ENCODE data around the gene ABLIM1. TPM values are rescaled to one million over a fixed set of nuclear protein-coding genes. Genes with fewer than 3 reads are reported as not detected.

The ABLIM1 gene
- total and polyA plus RNA-seq, 2 experiments from 2014 or later, result 21.9 to 45.1 TPM

DNA sequence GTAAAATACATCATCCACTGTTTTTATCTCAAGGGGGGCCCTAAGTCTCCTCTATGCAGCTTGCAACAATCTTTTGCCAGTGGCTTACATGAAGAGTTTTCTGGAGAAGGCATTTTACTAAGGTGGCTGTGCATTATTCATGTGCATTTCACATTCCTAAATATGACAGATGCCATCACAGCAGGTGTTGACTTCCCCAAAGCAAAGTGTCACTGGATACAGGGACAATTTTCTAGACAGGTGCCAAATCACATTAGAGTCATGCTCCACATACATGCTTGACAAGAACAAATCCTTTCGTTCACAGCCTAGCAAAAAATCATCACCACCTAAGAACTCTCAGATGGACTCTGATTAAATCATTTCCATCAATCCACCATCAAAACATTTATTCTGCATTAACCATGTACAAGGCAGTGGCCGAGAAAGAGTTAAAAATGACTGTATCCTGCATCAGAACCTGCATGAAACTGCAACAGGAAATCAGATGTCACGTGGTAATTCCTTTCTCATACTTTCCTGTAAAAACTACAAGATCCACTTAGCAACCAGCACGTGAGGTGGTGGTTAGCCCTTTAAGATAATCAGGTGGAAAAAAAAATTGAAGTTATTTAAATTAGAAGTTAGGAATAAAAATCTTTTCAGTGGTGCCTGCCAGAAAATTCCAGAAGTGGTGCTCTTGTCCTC, 165.6 kb downstream of the ABLIM1 start:
- Mint-ChIP-seq H3K4me1 (peaks cover 42% of the 10 kb centered on the region), H3K4me3 (no peak overlapping the region), H3K27ac (no peak overlapping the region; the same call in 1 of the 2 replicates), H3K36me3 (ENCODE audit: low read depth) (peaks cover 5% of the 10 kb centered on the region), H3K9me3 (no peaks in the 10 kb centered on the region), H3K27me3 (ENCODE audit: insufficient read depth, low read depth, poor library complexity) (peaks cover 5% of the 10 kb centered on the region)
- peaks cover 26% of the 10 kb centered on the region for H3K4me1 ChIP-seq (ENCODE audit: insufficient read depth)
- H3K9me2 ChIP-seq (ENCODE audit: insufficient read depth), result no peaks in the 10 kb centered on the region
- no peak for ATAC-seq
- no peaks in the 10 kb centered on the region for H3K36me3 ChIP-seq (ENCODE audit: insufficient read depth)
- no peaks in the 10 kb centered on the region for H4K20me1 ChIP-seq (replicated peaks; ENCODE audit: insufficient read depth)
- no peak overlapping the region for H2AFZ ChIP-seq
- no peak overlapping the region for H3K4me3 ChIP-seq
- H3F3A ChIP-seq (replicated peaks; ENCODE audit: low read depth), result no peaks in the 10 kb centered on the region
- peaks cover 19% of the 10 kb centered on the region; the same call in 1 of the 2 replicates for H3K79me2 ChIP-seq (replicated peaks; ENCODE audit: insufficient read depth)
- H3K4me2 ChIP-seq, result no peak overlapping the region
- H3K27ac ChIP-seq (ENCODE audit: low read depth), result no peak overlapping the region
- TF ChIP-seq JUNB (IDR thresholded peaks at IDR 0.05; ENCODE audit: unreplicated experiment) (no peak), STAT1 (IDR thresholded peaks at IDR 0.05; ENCODE audit: unreplicated experiment) (no peak), NANOG (IDR thresholded peaks at IDR 0.05; ENCODE audit: borderline replicate concordance) (no peak), CREB1 (CRISPR knock-in tag; IDR thresholded peaks at IDR 0.05; ENCODE audit: low read depth) (no peak), EZH2 (IDR thresholded peaks at IDR 0.05; ENCODE audit: low read depth, unreplicated experiment) (no peak), POLR2AphosphoS5 (IDR thresholded peaks at IDR 0.05; ENCODE audit: low read depth) (no peak), ZNF114 (CRISPR knock-in tag; IDR thresholded peaks at IDR 0.05) (no peak), EZH2phosphoT487 (IDR thresholded peaks at IDR 0.05; ENCODE audit: unreplicated experiment) (no peak), ZNF331 (CRISPR knock-in tag; IDR thresholded peaks at IDR 0.05; ENCODE audit: low read depth) (no peak)
- TF ChIP-seq, protein P1, sequence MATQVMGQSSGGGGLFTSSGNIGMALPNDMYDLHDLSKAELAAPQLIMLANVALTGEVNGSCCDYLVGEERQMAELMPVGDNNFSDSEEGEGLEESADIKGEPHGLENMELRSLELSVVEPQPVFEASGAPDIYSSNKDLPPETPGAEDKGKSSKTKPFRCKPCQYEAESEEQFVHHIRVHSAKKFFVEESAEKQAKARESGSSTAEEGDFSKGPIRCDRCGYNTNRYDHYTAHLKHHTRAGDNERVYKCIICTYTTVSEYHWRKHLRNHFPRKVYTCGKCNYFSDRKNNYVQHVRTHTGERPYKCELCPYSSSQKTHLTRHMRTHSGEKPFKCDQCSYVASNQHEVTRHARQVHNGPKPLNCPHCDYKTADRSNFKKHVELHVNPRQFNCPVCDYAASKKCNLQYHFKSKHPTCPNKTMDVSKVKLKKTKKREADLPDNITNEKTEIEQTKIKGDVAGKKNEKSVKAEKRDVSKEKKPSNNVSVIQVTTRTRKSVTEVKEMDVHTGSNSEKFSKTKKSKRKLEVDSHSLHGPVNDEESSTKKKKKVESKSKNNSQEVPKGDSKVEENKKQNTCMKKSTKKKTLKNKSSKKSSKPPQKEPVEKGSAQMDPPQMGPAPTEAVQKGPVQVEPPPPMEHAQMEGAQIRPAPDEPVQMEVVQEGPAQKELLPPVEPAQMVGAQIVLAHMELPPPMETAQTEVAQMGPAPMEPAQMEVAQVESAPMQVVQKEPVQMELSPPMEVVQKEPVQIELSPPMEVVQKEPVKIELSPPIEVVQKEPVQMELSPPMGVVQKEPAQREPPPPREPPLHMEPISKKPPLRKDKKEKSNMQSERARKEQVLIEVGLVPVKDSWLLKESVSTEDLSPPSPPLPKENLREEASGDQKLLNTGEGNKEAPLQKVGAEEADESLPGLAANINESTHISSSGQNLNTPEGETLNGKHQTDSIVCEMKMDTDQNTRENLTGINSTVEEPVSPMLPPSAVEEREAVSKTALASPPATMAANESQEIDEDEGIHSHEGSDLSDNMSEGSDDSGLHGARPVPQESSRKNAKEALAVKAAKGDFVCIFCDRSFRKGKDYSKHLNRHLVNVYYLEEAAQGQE (IDR thresholded peaks at IDR 0.05; ENCODE audit: unreplicated experiment), result no peak
- TF ChIP-seq, protein P2, sequence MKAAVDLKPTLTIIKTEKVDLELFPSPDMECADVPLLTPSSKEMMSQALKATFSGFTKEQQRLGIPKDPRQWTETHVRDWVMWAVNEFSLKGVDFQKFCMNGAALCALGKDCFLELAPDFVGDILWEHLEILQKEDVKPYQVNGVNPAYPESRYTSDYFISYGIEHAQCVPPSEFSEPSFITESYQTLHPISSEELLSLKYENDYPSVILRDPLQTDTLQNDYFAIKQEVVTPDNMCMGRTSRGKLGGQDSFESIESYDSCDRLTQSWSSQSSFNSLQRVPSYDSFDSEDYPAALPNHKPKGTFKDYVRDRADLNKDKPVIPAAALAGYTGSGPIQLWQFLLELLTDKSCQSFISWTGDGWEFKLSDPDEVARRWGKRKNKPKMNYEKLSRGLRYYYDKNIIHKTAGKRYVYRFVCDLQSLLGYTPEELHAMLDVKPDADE (IDR thresholded peaks at IDR 0.05), result no peak
- TF ChIP-seq, protein P3, sequence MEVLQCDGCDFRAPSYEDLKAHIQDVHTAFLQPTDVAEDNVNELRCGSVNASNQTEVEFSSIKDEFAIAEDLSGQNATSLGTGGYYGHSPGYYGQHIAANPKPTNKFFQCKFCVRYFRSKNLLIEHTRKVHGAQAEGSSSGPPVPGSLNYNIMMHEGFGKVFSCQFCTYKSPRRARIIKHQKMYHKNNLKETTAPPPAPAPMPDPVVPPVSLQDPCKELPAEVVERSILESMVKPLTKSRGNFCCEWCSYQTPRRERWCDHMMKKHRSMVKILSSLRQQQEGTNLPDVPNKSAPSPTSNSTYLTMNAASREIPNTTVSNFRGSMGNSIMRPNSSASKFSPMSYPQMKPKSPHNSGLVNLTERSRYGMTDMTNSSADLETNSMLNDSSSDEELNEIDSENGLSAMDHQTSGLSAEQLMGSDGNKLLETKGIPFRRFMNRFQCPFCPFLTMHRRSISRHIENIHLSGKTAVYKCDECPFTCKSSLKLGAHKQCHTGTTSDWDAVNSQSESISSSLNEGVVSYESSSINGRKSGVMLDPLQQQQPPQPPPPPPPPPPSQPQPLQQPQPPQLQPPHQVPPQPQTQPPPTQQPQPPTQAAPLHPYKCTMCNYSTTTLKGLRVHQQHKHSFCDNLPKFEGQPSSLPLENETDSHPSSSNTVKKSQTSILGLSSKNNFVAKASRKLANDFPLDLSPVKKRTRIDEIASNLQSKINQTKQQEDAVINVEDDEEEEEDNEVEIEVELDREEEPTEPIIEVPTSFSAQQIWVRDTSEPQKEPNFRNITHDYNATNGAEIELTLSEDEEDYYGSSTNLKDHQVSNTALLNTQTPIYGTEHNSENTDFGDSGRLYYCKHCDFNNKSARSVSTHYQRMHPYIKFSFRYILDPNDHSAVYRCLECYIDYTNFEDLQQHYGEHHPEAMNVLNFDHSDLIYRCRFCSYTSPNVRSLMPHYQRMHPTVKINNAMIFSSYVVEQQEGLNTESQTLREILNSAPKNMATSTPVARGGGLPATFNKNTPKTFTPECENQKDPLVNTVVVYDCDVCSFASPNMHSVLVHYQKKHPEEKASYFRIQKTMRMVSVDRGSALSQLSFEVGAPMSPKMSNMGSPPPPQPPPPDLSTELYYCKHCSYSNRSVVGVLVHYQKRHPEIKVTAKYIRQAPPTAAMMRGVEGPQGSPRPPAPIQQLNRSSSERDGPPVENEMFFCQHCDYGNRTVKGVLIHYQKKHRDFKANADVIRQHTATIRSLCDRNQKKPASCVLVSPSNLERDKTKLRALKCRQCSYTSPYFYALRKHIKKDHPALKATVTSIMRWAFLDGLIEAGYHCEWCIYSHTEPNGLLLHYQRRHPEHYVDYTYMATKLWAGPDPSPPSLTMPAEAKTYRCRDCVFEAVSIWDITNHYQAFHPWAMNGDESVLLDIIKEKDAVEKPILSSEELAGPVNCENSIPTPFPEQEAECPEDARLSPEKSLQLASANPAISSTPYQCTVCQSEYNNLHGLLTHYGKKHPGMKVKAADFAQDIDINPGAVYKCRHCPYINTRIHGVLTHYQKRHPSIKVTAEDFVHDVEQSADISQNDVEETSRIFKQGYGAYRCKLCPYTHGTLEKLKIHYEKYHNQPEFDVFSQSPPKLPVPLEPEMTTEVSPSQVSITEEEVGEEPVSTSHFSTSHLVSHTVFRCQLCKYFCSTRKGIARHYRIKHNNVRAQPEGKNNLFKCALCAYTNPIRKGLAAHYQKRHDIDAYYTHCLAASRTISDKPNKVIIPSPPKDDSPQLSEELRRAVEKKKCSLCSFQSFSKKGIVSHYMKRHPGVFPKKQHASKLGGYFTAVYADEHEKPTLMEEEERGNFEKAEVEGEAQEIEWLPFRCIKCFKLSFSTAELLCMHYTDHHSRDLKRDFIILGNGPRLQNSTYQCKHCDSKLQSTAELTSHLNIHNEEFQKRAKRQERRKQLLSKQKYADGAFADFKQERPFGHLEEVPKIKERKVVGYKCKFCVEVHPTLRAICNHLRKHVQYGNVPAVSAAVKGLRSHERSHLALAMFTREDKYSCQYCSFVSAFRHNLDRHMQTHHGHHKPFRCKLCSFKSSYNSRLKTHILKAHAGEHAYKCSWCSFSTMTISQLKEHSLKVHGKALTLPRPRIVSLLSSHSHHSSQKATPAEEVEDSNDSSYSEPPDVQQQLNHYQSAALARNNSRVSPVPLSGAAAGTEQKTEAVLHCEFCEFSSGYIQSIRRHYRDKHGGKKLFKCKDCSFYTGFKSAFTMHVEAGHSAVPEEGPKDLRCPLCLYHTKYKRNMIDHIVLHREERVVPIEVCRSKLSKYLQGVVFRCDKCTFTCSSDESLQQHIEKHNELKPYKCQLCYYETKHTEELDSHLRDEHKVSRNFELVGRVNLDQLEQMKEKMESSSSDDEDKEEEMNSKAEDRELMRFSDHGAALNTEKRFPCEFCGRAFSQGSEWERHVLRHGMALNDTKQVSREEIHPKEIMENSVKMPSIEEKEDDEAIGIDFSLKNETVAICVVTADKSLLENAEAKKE (CRISPR knock-in tag; IDR thresholded peaks at IDR 0.05), result no peak
- TF ChIP-seq, protein P4, sequence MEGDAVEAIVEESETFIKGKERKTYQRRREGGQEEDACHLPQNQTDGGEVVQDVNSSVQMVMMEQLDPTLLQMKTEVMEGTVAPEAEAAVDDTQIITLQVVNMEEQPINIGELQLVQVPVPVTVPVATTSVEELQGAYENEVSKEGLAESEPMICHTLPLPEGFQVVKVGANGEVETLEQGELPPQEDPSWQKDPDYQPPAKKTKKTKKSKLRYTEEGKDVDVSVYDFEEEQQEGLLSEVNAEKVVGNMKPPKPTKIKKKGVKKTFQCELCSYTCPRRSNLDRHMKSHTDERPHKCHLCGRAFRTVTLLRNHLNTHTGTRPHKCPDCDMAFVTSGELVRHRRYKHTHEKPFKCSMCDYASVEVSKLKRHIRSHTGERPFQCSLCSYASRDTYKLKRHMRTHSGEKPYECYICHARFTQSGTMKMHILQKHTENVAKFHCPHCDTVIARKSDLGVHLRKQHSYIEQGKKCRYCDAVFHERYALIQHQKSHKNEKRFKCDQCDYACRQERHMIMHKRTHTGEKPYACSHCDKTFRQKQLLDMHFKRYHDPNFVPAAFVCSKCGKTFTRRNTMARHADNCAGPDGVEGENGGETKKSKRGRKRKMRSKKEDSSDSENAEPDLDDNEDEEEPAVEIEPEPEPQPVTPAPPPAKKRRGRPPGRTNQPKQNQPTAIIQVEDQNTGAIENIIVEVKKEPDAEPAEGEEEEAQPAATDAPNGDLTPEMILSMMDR (conservative IDR thresholded peaks at IDR 0.05; ENCODE audit: low read depth in 2 of 2), result no peak
- DNase-seq (ENCODE audit: low spot score), result no peak
- no peaks in the 10 kb centered on the region for H3K27me3 ChIP-seq (ENCODE audit: insufficient read depth)
